GM19463 (cell line): Measurements from ENCODE around the gene SBK3.
"Not testable (repeated sequence)": the region's sequence is repeated elsewhere in the genome, so short reads cannot be mapped to it uniquely, and the experiment has no call there.

Experiments
- ATAC-seq: cut with Tn5 transposase; IDR thresholded peaks from one replicate; pipeline ENCODE4 v1.9.1; 2021; ENCODE audit warnings: mild to moderate bottlenecking, moderate library complexity; ENCODE audit not compliant: unreplicated experiment

Gene SBK3

GRCh38 chr19:55545443-55545842 lies at the start of gene SBK3:
SBK3 (minus strand) TSS chr19:55545543; CDS start chr19:55545543, 0 bp downstream.
- no peak for ATAC-seq

- no peak for ATAC-seq
Observed at GRCh38 chr19:55593096-55593772, 47.9 kb upstream of the SBK3 start.

GRCh38 chr19:55592391-55593090 lies 47.2 kb upstream of the SBK3 start:
- no peak for ATAC-seq

- no peak for ATAC-seq
Observed at GRCh38 chr19:55591555-55591954, 46.2 kb upstream of the SBK3 start.

- ATAC-seq = no peak
Observed at GRCh38 chr19:55590617-55591016, 45.3 kb upstream of the SBK3 start.

GRCh38 chr19:55590109-55590508 lies 44.8 kb upstream of the SBK3 start:
- ATAC-seq = no peak

GRCh38 chr19:55588738-55589137 lies 43.4 kb upstream of the SBK3 start:
- no peak for ATAC-seq

- ATAC-seq = peak; percentile 89
Observed at GRCh38 chr19:55586976-55587668, 41.8 kb upstream of the SBK3 start.

GRCh38 chr19:55585658-55586339 lies 40.5 kb upstream of the SBK3 start:
- no peak for ATAC-seq

- no peak for ATAC-seq
Observed at GRCh38 chr19:55584871-55585270, 39.5 kb upstream of the SBK3 start.

- ATAC-seq = not testable (repeated sequence)
Observed at GRCh38 chr19:55583897-55584296, 38.6 kb upstream of the SBK3 start.

GRCh38 chr19:55582284-55582683 lies 36.9 kb upstream of the SBK3 start:
- not testable (repeated sequence) for ATAC-seq

GRCh38 chr19:55581823-55582223 lies 36.5 kb upstream of the SBK3 start:
- no peak for ATAC-seq

GRCh38 chr19:55581145-55581822 lies 35.9 kb upstream of the SBK3 start:
- no peak for ATAC-seq

- ATAC-seq = no peak
Observed at GRCh38 chr19:55580628-55581144, 35.3 kb upstream of the SBK3 start, which contains the start of gene ZNF579. ZNF579 (minus strand) TSS chr19:55580848; CDS start chr19:55579639, 1,209 bp downstream.

GRCh38 chr19:55579766-55580621 lies 34.7 kb upstream of the SBK3 start:
- ATAC-seq = no peak

GRCh38 chr19:55578761-55579747 lies 33.7 kb upstream of the SBK3 start:
- ATAC-seq = no peak

GRCh38 chr19:55578031-55578760 lies 32.9 kb upstream of the SBK3 start:
- ATAC-seq = no peak
